ENCODE measurements around the gene APOL1.
A peak's percentile ranks its signal among the peaks of the same experiment; 100 is the strongest.

APOL1 gene

GRCh38 chr22:36211237-36211861 lies 41.6 kb upstream of the APOL1 start:
- TF ChIP-seq POLR2A (IDR thresholded peaks at IDR 0.05; ENCODE audit: low read depth, low read length) (no peak), SPI1 (IDR thresholded peaks at IDR 0.05; ENCODE audit: low read depth, low read length) (no peak), POLR2AphosphoS5 (IDR thresholded peaks at IDR 0.05; ENCODE audit: low read depth, low read length) (no peak), PAX5 (IDR thresholded peaks at IDR 0.05; ENCODE audit: insufficient read depth, low read length, severe bottlenecking) (no peak), TAF1 (IDR thresholded peaks at IDR 0.05; ENCODE audit: low read depth, low read length) (no peak), POU2F2 (IDR thresholded peaks at IDR 0.05; ENCODE audit: low read depth, low read length) (no peak)
- FAIRE-seq, result no peak
- no peak for DNase-seq (ENCODE audit: insufficient read length, low spot score)

GRCh38 chr22:36212901-36213300 lies 40.0 kb upstream of the APOL1 start:
- TF ChIP-seq PAX5 (IDR thresholded peaks at IDR 0.05; ENCODE audit: insufficient read depth, low read length, severe bottlenecking), result no peak
- TF ChIP-seq SPI1 (IDR thresholded peaks at IDR 0.05; ENCODE audit: low read depth, low read length), result no peak
- TF ChIP-seq TAF1 (IDR thresholded peaks at IDR 0.05; ENCODE audit: low read depth, low read length), result no peak
- no peak for TF ChIP-seq POU2F2 (IDR thresholded peaks at IDR 0.05; ENCODE audit: low read depth, low read length)
- TF ChIP-seq POLR2A (IDR thresholded peaks at IDR 0.05; ENCODE audit: low read depth, low read length), result no peak
- TF ChIP-seq POLR2AphosphoS5 (IDR thresholded peaks at IDR 0.05; ENCODE audit: low read depth, low read length), result no peak
- peak; percentile 16 for FAIRE-seq
- no peak for DNase-seq (ENCODE audit: insufficient read length, low spot score)

DNA sequence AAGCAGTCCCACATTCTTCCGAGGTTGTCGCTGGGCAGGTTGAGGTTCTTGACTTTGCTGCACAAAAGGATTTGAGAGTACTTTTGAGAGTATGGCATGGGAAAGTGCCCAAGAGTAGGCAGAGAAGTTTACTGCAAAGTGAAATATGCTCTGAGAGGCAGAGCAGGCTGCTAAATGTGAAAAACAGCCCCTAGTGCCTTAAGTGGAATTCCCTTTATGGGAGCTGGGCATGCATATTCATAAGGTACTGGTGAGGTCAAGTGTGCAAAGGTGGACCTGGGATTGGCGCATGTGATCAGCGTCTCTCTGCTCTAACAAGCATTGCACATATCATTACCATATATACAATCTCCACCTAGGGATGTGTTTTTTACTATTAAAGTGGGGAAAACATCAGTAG lies 39.3 kb upstream of the APOL1 start:
- FAIRE-seq (no peak), DNase-seq (ENCODE audit: insufficient read length, low spot score) (no peak)
- TF ChIP-seq SPI1 (IDR thresholded peaks at IDR 0.05; ENCODE audit: low read depth, low read length) (no peak), POU2F2 (IDR thresholded peaks at IDR 0.05; ENCODE audit: low read depth, low read length) (peak; percentile 88; the same call in 1 of the 2 replicates), POLR2AphosphoS5 (IDR thresholded peaks at IDR 0.05; ENCODE audit: low read depth, low read length) (no peak)

GRCh38 chr22:36215981-36216380 lies 37.0 kb upstream of the APOL1 start:
- no peak for FAIRE-seq
- TF ChIP-seq TAF1 (IDR thresholded peaks at IDR 0.05; ENCODE audit: low read depth, low read length), result no peak
- TF ChIP-seq POLR2AphosphoS5 (IDR thresholded peaks at IDR 0.05; ENCODE audit: low read depth, low read length), result no peak
- TF ChIP-seq POU2F2 (IDR thresholded peaks at IDR 0.05; ENCODE audit: low read depth, low read length), result no peak
- no peak for TF ChIP-seq POLR2A (IDR thresholded peaks at IDR 0.05; ENCODE audit: low read depth, low read length)
- no peak for TF ChIP-seq PAX5 (IDR thresholded peaks at IDR 0.05; ENCODE audit: insufficient read depth, low read length, severe bottlenecking)
- TF ChIP-seq SPI1 (IDR thresholded peaks at IDR 0.05; ENCODE audit: low read depth, low read length), result no peak
- DNase-seq (ENCODE audit: insufficient read length, low spot score), result no peak

GRCh38 chr22:36218648-36219193 lies 34.2 kb upstream of the APOL1 start:
- no peak for FAIRE-seq
- TF ChIP-seq POU2F2 (IDR thresholded peaks at IDR 0.05; ENCODE audit: low read depth, low read length) (no peak), SPI1 (IDR thresholded peaks at IDR 0.05; ENCODE audit: low read depth, low read length) (0 out of 2 replicates have a peak, but pooled peaks have one; percentile 3)
- no peak for DNase-seq (ENCODE audit: insufficient read length, low spot score)

DNA sequence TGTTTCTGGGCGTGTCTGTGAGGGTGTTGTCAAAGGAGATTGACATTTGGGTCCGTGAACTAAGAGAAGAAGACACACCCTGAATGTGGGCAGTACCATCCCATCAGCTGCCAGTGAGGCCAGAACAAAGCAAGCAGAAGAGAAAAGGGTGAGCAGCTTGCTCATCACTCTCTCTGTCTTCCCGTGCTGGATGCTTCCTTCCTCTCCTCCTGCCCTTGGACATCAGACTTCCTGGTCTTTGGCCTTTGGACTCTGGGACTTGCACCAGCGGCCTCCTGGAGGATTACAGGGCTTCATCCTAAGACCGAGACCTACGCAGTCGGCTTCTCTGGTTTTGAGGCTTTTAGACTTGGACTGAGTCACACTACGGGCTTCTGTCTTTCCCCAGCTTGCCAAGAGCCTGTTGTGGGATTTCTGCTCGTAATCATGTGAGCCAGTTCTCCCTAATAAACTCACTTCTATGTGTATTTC lies 32.4 kb upstream of the APOL1 start:
- TF ChIP-seq PAX5 (IDR thresholded peaks at IDR 0.05; ENCODE audit: insufficient read depth, low read length, severe bottlenecking), result no peak
- TF ChIP-seq POLR2AphosphoS5 (IDR thresholded peaks at IDR 0.05; ENCODE audit: low read depth, low read length), result no peak
- no peak for TF ChIP-seq POLR2A (IDR thresholded peaks at IDR 0.05; ENCODE audit: low read depth, low read length)
- no peak for TF ChIP-seq SPI1 (IDR thresholded peaks at IDR 0.05; ENCODE audit: low read depth, low read length)
- no peak for TF ChIP-seq TAF1 (IDR thresholded peaks at IDR 0.05; ENCODE audit: low read depth, low read length)
- no peak for TF ChIP-seq POU2F2 (IDR thresholded peaks at IDR 0.05; ENCODE audit: low read depth, low read length)
- FAIRE-seq (no peak), DNase-seq (ENCODE audit: insufficient read length, low spot score) (no peak)

- DNase-seq (ENCODE audit: insufficient read length, low spot score) (no peak), FAIRE-seq (peak; percentile 94)
Measured at GRCh38 chr22:36221799-36222751, 30.9 kb upstream of the APOL1 start.

DNA sequence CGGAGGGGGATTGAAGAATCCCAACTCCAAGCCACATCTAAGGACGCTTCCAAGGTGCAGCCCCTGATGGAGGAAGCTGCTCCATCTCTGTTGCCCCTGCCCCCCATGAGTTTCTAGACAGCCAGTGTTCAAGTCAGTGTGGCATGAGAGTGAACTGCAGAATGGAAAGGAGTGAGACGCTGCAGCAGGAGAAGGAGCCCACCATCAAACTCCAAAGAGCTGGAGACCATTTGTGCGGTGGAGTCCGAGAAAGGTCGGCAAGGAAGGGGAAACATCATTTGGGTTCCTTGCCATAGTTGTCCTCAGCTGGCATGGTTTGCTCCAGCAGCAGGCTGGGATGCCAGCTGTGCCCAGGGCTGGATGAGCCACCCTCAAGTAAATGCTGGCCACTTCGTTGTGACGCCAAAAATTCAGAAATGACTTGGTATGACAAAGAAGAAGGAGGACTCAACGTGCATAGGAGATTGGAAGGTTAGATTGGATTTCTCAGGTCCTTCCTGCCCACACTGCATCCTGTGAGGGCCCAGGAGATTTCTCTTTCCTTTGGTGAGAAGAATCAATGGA lies 30.0 kb upstream of the APOL1 start:
- TF ChIP-seq POLR2AphosphoS5 (IDR thresholded peaks at IDR 0.05; ENCODE audit: low read depth, low read length) (no peak), PAX5 (IDR thresholded peaks at IDR 0.05; ENCODE audit: insufficient read depth, low read length, severe bottlenecking) (no peak), POLR2A (IDR thresholded peaks at IDR 0.05; ENCODE audit: low read depth, low read length) (no peak), TAF1 (IDR thresholded peaks at IDR 0.05; ENCODE audit: low read depth, low read length) (no peak), POU2F2 (IDR thresholded peaks at IDR 0.05; ENCODE audit: low read depth, low read length) (no peak), SPI1 (IDR thresholded peaks at IDR 0.05; ENCODE audit: low read depth, low read length) (no peak)
- DNase-seq (ENCODE audit: insufficient read length, low spot score) (no peak), FAIRE-seq (no peak)

More at GRCh38 chr22:36221799-36222751, 30.9 kb upstream of the APOL1 start:
- TF ChIP-seq POU2F2 (IDR thresholded peaks at IDR 0.05; ENCODE audit: low read depth, low read length), result no peak
- TF ChIP-seq POLR2AphosphoS5 (IDR thresholded peaks at IDR 0.05; ENCODE audit: low read depth, low read length), result no peak
- TF ChIP-seq POLR2A (IDR thresholded peaks at IDR 0.05; ENCODE audit: low read depth, low read length), result no peak
- TF ChIP-seq TAF1 (IDR thresholded peaks at IDR 0.05; ENCODE audit: low read depth, low read length), result no peak
- no peak for TF ChIP-seq PAX5 (IDR thresholded peaks at IDR 0.05; ENCODE audit: insufficient read depth, low read length, severe bottlenecking)
- no peak for TF ChIP-seq SPI1 (IDR thresholded peaks at IDR 0.05; ENCODE audit: low read depth, low read length)

DNA sequence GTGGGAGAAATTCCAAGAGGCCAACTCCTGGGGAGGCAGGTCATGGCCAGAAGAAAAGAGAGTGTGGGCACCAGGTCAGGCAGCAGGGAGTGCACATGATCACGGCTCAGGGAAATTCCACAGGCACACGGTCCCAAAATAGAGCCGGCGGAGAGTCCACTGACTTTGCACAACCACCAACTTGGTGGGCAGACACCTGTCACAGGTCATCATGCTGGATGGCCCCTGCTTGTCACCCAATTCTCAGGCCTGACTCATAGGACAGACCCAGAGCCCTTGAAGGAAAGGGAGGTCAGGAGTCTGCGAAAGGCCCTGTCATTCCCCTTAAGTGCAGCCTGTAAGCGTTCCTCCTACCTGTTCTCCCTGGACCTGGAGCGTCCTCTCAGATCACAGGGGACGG lies 29.4 kb upstream of the APOL1 start:
- FAIRE-seq (no peak), DNase-seq (ENCODE audit: insufficient read length, low spot score) (no peak)
- TF ChIP-seq POLR2AphosphoS5 (IDR thresholded peaks at IDR 0.05; ENCODE audit: low read depth, low read length), result no peak
- no peak for TF ChIP-seq POU2F2 (IDR thresholded peaks at IDR 0.05; ENCODE audit: low read depth, low read length)
- TF ChIP-seq PAX5 (IDR thresholded peaks at IDR 0.05; ENCODE audit: insufficient read depth, low read length, severe bottlenecking), result no peak
- TF ChIP-seq POLR2A (IDR thresholded peaks at IDR 0.05; ENCODE audit: low read depth, low read length), result no peak
- TF ChIP-seq SPI1 (IDR thresholded peaks at IDR 0.05; ENCODE audit: low read depth, low read length), result no peak
- no peak for TF ChIP-seq TAF1 (IDR thresholded peaks at IDR 0.05; ENCODE audit: low read depth, low read length)

Data from GM12891 (cell line).